ENCODE data around the gene LENEP. TPM values are rescaled to one million over a fixed set of nuclear protein-coding genes. Genes with fewer than 3 reads are reported as not detected.

LENEP gene
- total RNA-seq, 2 experiments from 2014 or later: 0.78 to 2.3 TPM

GRCh38 chr1:155012776-155013602 is 19.6 kb downstream of the LENEP start:
- Histone ChIP-seq H3K9me3 (ENCODE audit: low read length) (no peaks in the 10 kb centered on the region), H4K20me1 (ENCODE audit: insufficient read depth, low read length) (no peaks in the 10 kb centered on the region), H3K36me3 (ENCODE audit: insufficient read depth, low read length) (peaks cover 22% of the 10 kb centered on the region; the same call in 1 of the 2 replicates), H3K4me2 (ENCODE audit: low read length) (peak overlapping the region; percentile 62), H2AFZ (ENCODE audit: low read length) (no peak overlapping the region), H3K4me3 (ENCODE audit: low read depth, low read length, poor library complexity, severe bottlenecking) (no peak overlapping the region), H3K9me2 (ENCODE audit: insufficient read depth, low read length) (no peaks in the 10 kb centered on the region), H3K79me2 (ENCODE audit: insufficient read depth, low read depth, low read length) (no peaks in the 10 kb centered on the region), H3K4me1 (ENCODE audit: insufficient read depth, low read length, poor library complexity, severe bottlenecking) (peaks cover 81% of the 10 kb centered on the region), H3K27ac (ENCODE audit: low read depth, low read length, poor library complexity, severe bottlenecking) (peak overlapping the region; percentile 58)
- DNase-seq (ENCODE audit: low spot score): no peak
- no TSS peak for BruUV-seq (replicated peaks)
- CTCF ChIA-PET (ENCODE audit: unreplicated experiment): no interaction called here
- POLR2A ChIA-PET: interaction anchor here (0.7 to 1.2 kb wide), 4 partner anchors 10 to 46 kb away, joined by 3 to 4 read pairs (median 4); no protein-coding TSS in a partner anchor
- intact Hi-C loops (cut with micrococcal nuclease; ENCODE audit: unreplicated experiment): no loop called here
- TF ChIP-seq CTCF (conservative IDR thresholded peaks at IDR 0.05; ENCODE audit: low read length) (no peak), EZH2phosphoT487 (IDR thresholded peaks at IDR 0.05; ENCODE audit: borderline replicate concordance, low read depth, low read length) (no peak)

DNA sequence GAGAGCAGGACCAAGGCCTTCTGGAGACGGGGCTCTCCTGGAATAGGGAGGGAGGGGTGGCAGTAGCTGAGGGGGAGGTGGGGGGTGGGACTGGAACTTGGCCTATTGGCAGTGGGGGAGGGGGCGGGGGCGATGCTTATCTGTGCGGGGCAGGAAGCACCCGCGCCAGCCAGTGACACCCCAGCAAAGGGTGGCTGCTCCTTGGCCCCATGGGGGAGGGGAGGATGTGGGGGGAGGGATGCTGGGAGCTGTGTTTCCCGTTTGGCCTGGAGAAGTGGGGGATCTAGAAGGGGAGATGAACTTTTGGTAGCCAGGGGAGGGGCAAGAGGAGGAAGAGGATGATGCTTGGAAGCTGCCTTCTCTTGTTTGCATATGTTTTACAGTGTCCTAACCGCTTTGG is 20.2 kb downstream of the LENEP start:
- intact Hi-C loops (cut with micrococcal nuclease; ENCODE audit: unreplicated experiment): no loop called here
- Histone ChIP-seq H3K27ac (ENCODE audit: low read depth, low read length, poor library complexity, severe bottlenecking) (peak overlapping the region; percentile 58), H3K4me1 (ENCODE audit: insufficient read depth, low read length, poor library complexity, severe bottlenecking) (peaks cover 81% of the 10 kb centered on the region), H3K36me3 (ENCODE audit: insufficient read depth, low read length) (peaks cover 22% of the 10 kb centered on the region; the same call in 1 of the 2 replicates), H2AFZ (ENCODE audit: low read length) (no peak overlapping the region), H4K20me1 (ENCODE audit: insufficient read depth, low read length) (no peaks in the 10 kb centered on the region), H3K9me2 (ENCODE audit: insufficient read depth, low read length) (no peaks in the 10 kb centered on the region), H3K79me2 (ENCODE audit: insufficient read depth, low read depth, low read length) (no peaks in the 10 kb centered on the region), H3K4me2 (ENCODE audit: low read length) (peak overlapping the region; percentile 62), H3K4me3 (ENCODE audit: low read depth, low read length, poor library complexity, severe bottlenecking) (no peak overlapping the region), H3K9me3 (ENCODE audit: low read length) (no peaks in the 10 kb centered on the region)
- ChIA-PET CTCF (ENCODE audit: unreplicated experiment) (no interaction called here), POLR2A (interaction anchor here (1.2 kb wide), 1 partner anchor 9 kb away, joined by 3 read pairs; no protein-coding TSS in a partner anchor)
- no peak for DNase-seq (ENCODE audit: low spot score)
- BruUV-seq (replicated peaks): no TSS peak
- TF ChIP-seq EZH2phosphoT487 (IDR thresholded peaks at IDR 0.05; ENCODE audit: borderline replicate concordance, low read depth, low read length): no peak
- no peak for TF ChIP-seq CTCF (conservative IDR thresholded peaks at IDR 0.05; ENCODE audit: low read length)
